Brain microvascular endothelial cell (primary cell): ENCODE results near the gene AK8.

Experiments used
- DNase-seq: peaks from one replicate; pipeline ENCODE4 v3.0.0-alpha.2; 2020
- H3K27ac ChIP-seq: fragments of 250-450 bp; sonication (Bioruptor Pico); 2 replicates; pipeline ENCODE4 v1.5.1; 2020; ENCODE audit warnings: mild to moderate bottlenecking, moderate library complexity
- H3K27me3 ChIP-seq: fragments of 250-450 bp; sonication (Bioruptor Pico); replicated peaks from 2 replicates; pipeline ENCODE4 v1.5.1; 2020; ENCODE audit warnings: mild to moderate bottlenecking
- H3K36me3 ChIP-seq: fragments of 250-450 bp; sonication (Bioruptor Pico); replicated peaks from 2 replicates; pipeline ENCODE4 v1.5.1; 2020; ENCODE audit warnings: mild to moderate bottlenecking
- H3K4me3 ChIP-seq: 2 replicates; pipeline ENCODE4 v1.5.1; 2011; ENCODE audit warnings: low read depth, mild to moderate bottlenecking, control low read depth, low read length, moderate library complexity
- CTCF ChIP-seq: IDR thresholded peaks from 2 replicates; pipeline ENCODE4 v1.5.1; 2011; ENCODE audit warnings: low read depth, mild to moderate bottlenecking, moderate library complexity, low read length, control low read depth, inconsistent platforms; ENCODE audit errors: missing control alignments
- in situ Hi-C: cut with HindIII; loops from 2 replicates; pipeline ENCODE4 v1.10.0; 2017; ENCODE audit warnings: low sequenced_read_pairs, low pct_ligation_motif_present

The AK8 gene

DNA sequence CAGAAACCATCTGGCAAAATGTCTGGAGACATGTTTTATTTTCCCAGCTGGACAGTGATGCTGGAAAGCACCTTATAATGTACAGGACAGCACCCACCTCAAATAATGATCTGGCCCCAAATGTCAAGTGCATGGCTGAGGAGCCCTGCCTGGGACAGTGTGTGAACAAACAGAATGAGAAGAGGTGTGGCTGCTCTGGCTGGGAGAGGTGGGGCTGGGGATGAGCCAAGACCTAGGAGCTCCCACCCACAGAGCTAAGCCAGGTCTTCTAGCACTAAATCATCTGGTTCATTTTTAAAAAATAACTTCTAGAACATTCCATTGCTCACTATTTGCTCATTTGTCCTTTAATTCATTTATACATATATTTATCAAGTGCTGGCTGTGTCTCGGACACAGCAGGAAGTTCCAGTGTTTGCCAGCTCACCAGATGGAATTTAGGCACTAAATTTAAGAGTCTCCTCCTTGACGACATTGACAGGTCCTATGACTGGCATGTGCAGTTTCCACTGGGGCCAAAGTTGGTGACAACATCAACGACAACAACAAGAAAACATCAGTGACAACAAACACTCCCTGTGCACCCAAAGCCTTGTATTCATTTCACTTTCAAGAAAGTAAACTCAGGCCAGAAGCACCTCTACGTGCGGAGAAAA lies 148.7 kb downstream of the AK8 start:
- in situ Hi-C loops, result no loop called here
- H3K36me3 ChIP-seq, result no peaks in the 10 kb centered on the region
- no peak for TF ChIP-seq CTCF
- H3K4me3 ChIP-seq, result no peak overlapping the region
- no peak for DNase-seq
- peaks cover 5% of the 10 kb centered on the region for H3K27me3 ChIP-seq
- H3K27ac ChIP-seq, result no peak overlapping the region

GRCh38 chr9:132728497-132728896 lies 149.6 kb downstream of the AK8 start:
- no peak for DNase-seq
- TF ChIP-seq CTCF, result no peak
- in situ Hi-C loops, result no loop called here
- H3K36me3 ChIP-seq, result no peaks in the 10 kb centered on the region
- H3K4me3 ChIP-seq, result no peak overlapping the region
- peaks cover 3% of the 10 kb centered on the region for H3K27me3 ChIP-seq
- H3K27ac ChIP-seq, result no peak overlapping the region

GRCh38 chr9:132728071-132728470 lies 150.0 kb downstream of the AK8 start:
- H3K4me3 ChIP-seq, result no peak overlapping the region
- H3K27ac ChIP-seq, result no peak overlapping the region
- DNase-seq, result no peak
- H3K27me3 ChIP-seq, result peaks cover 2% of the 10 kb centered on the region
- no peak for TF ChIP-seq CTCF
- H3K36me3 ChIP-seq, result no peaks in the 10 kb centered on the region
- in situ Hi-C loops, result no loop called here

DNA sequence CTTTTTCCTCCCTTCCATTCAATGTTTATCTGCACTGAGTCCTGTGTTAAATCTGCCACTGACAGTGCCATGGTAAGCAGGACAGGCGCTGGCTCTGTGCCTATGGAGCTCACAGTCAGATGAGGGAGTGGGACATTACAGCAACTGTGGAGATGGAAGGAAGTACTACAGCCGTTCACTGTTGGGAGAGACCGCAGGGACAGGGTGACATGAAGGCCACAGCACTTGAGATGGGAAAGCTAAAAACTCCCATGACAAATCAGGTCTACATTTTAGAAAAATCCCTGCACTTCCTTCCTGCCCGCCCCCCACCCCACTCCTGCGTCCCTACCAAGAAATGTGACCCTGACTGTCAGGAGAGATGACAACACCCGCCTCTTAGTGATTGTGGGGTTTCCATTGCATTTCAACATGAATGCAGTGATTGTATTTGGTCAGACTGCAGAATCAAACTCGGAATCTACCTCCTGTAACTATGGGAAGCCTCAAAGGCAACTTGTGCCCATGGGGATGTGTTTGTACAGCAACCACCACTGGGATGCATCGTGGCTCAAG lies 151.4 kb downstream of the AK8 start:
- Histone ChIP-seq H3K36me3 (no peaks in the 10 kb centered on the region), H3K27ac (no peak overlapping the region), H3K27me3 (peaks cover 2% of the 10 kb centered on the region), H3K4me3 (no peak overlapping the region)
- in situ Hi-C loops, result no loop called here
- DNase-seq, result no peak
- TF ChIP-seq CTCF, result no peak

DNA sequence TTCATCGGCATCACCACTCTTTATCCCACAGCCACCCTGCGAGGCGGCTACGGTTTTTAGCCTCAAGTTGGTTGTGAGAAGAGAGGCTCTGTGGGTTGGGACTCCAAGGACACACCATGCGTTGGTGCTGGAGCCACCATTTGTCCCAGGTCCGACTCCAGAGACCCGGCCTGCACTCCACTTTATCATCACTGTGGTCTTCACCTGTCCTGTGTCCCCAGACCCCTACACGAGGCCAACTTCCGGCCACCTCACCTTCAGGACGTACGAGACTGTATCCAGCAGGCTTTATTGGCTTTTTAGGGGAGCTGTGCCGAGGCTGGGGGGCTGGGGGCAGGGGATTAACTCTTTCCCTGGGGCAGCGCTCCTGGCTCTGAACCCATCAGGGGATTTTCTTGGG lies 152.8 kb downstream of the AK8 start:
- no peak for TF ChIP-seq CTCF
- no peak for DNase-seq
- H3K4me3 ChIP-seq, result no peak overlapping the region

DNA sequence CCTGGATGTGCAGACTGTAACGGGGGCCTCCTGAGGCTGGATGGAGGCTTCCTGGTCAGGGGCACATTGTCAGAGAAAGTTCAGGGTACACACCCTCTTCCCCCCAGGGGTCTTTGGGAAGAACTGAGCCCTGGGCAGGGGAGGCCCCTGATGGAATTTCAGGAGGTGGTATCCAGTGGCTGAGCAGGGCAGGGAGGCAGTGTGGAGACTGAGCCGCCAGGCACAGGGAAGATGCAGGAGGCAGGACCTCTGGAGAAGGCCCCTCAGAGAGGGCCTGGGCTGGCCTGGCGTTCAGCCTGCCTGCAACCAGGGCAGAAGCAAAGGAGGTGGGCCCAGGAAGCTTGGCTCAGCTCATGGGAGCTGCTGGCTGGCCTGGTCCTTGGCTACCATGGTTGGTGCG lies 154.3 kb downstream of the AK8 start:
- Histone ChIP-seq H3K27me3 (peaks cover 2% of the 10 kb centered on the region), H3K36me3 (no peaks in the 10 kb centered on the region), H3K27ac (no peak overlapping the region), H3K4me3 (no peak overlapping the region)
- no peak for DNase-seq
- TF ChIP-seq CTCF, result no peak
- in situ Hi-C loops, result no loop called here

More for the DNA sequence above, 152.8 kb downstream of the AK8 start:
- Histone ChIP-seq H3K27me3 (peaks cover 2% of the 10 kb centered on the region), H3K27ac (no peak overlapping the region), H3K36me3 (no peaks in the 10 kb centered on the region)
- in situ Hi-C loops, result no loop called here
